GM23338 (cell line): ENCODE data around the gene COBLL1. TPM values are rescaled to one million over a fixed set of nuclear protein-coding genes. Genes with fewer than 3 reads are reported as not detected.

Experiments used
- ATAC-seq: fragments of 200-7000 bp; cut with Tn5 transposase; 3 replicates; pipeline ENCODE4 v1.9.1; 2020
- DNase-seq: peaks from one replicate; pipeline ENCODE4 v3.0.0-alpha.2; 2015; ENCODE audit warnings: low spot score
- H2AFZ ChIP-seq: fragments of 200-600 bp; sonication (generic); 2 replicates; pipeline ENCODE4 v1.8.0; 2016; ENCODE audit warnings: antibody characterized with exemption, mild to moderate bottlenecking, moderate library complexity
- H3F3A ChIP-seq: fragments of 200-600 bp; sonication (generic); replicated peaks from 2 replicates; pipeline ENCODE4 v1.8.0; 2017; ENCODE audit warnings: antibody characterized with exemption, mixed run types, low read depth
- H3K27ac ChIP-seq: fragments of 200-600 bp; sonication (generic); 2 replicates; pipeline ENCODE4 v1.6.1; 2016; ENCODE audit warnings: low read depth
- H3K27me3 ChIP-seq: fragments of 200-600 bp; sonication (generic); 2 replicates; pipeline ENCODE4 v1.8.0; 2016; ENCODE audit warnings: mild to moderate bottlenecking, mixed run types, moderate library complexity; ENCODE audit not compliant: insufficient read depth
- H3K36me3 ChIP-seq: fragments of 200-600 bp; sonication (generic); 2 replicates; pipeline ENCODE4 v1.8.0; 2016; ENCODE audit warnings: mild to moderate bottlenecking; ENCODE audit not compliant: insufficient read depth
- H3K4me1 ChIP-seq: fragments of 200-600 bp; sonication (generic); 2 replicates; pipeline ENCODE4 v1.8.0; 2016; ENCODE audit warnings: mild to moderate bottlenecking, moderate library complexity; ENCODE audit not compliant: insufficient read depth
- H3K4me2 ChIP-seq: fragments of 200-600 bp; sonication (generic); 2 replicates; pipeline ENCODE4 v1.7.1; 2017; ENCODE audit warnings: mixed run types
- H3K4me3 ChIP-seq: fragments of 200-600 bp; sonication (generic); 2 replicates; pipeline ENCODE4 v1.6.1; 2016; ENCODE audit warnings: mixed run types
- H3K79me2 ChIP-seq: fragments of 200-600 bp; sonication (generic); replicated peaks from 2 replicates; pipeline ENCODE4 v1.8.0; 2017; ENCODE audit warnings: mild to moderate bottlenecking; ENCODE audit not compliant: insufficient read depth
- H3K9me2 ChIP-seq: fragments of 200-600 bp; sonication (generic); 2 replicates; pipeline ENCODE4 v1.8.0; 2017; ENCODE audit not compliant: insufficient read depth
- H4K20me1 ChIP-seq: fragments of 200-600 bp; sonication (generic); replicated peaks from 2 replicates; pipeline ENCODE4 v1.8.0; 2017; ENCODE audit warnings: mild to moderate bottlenecking; ENCODE audit not compliant: insufficient read depth
- H3K27ac Mint-ChIP-seq: 2 replicates; pipeline ENCODE4 v1.8.0; 2020; ENCODE audit warnings: inconsistent platforms, mild to moderate bottlenecking, moderate library complexity, mixed read lengths
- H3K27me3 Mint-ChIP-seq: 3 replicates; pipeline ENCODE4 v1.8.0; 2022; ENCODE audit warnings: low read depth, mild to moderate bottlenecking, moderate library complexity, mixed read lengths, inconsistent platforms; ENCODE audit not compliant: insufficient read depth, poor library complexity
- H3K36me3 Mint-ChIP-seq: 3 replicates; pipeline ENCODE4 v1.8.0; 2021; ENCODE audit warnings: low read depth, mild to moderate bottlenecking, inconsistent platforms, moderate library complexity, mixed read lengths
- H3K4me1 Mint-ChIP-seq: 3 replicates; pipeline ENCODE4 v1.8.0; 2020; ENCODE audit warnings: mild to moderate bottlenecking, inconsistent platforms, mixed read lengths
- H3K4me3 Mint-ChIP-seq: 3 replicates; pipeline ENCODE4 v1.8.0; 2021; ENCODE audit warnings: moderate library complexity, mild to moderate bottlenecking, inconsistent platforms, mixed read lengths
- H3K9me3 Mint-ChIP-seq: 3 replicates; pipeline ENCODE4 v1.8.0; 2020; ENCODE audit warnings: moderate library complexity, mild to moderate bottlenecking, inconsistent platforms, mixed read lengths
- CREB1 ChIP-seq: fragments of 250-450 bp; sonication (Bioruptor Pico); IDR thresholded peaks from 2 replicates; pipeline ENCODE4 v1.5.0; 2020; ENCODE audit warnings: low read depth, mild to moderate bottlenecking, moderate library complexity
- EZH2 ChIP-seq: fragments of 200-600 bp; sonication (generic); IDR thresholded peaks from one replicate; pipeline ENCODE4 v1.8.0; 2017; ENCODE audit warnings: antibody characterized with exemption, mild to moderate bottlenecking, low read depth; ENCODE audit not compliant: unreplicated experiment
- EZH2phosphoT487 ChIP-seq: fragments of 200-600 bp; sonication (generic); IDR thresholded peaks from one replicate; pipeline ENCODE4 v1.8.1; 2018; ENCODE audit warnings: antibody characterized with exemption; ENCODE audit not compliant: unreplicated experiment
- JUNB ChIP-seq: IDR thresholded peaks from one replicate; pipeline ENCODE4 v1.6.1; 2016; ENCODE audit warnings: antibody characterized with exemption; ENCODE audit not compliant: unreplicated experiment
- POLR2AphosphoS5 ChIP-seq: IDR thresholded peaks from 2 replicates; pipeline ENCODE4 v1.6.1; 2016; ENCODE audit warnings: antibody characterized with exemption, low read depth
- polyA plus RNA-seq: library from polyadenylated mRNA; unstranded; fragments of >200 nt; fragmentation: Nextera tagmentation; extraction: Ambion mirVana; gene quantifications from 2 replicates; pipeline ENCODE4 v1.2.1, GENCODE V29; 2016
- total RNA-seq: library from RNA; depleted of rRNA; stranded (reverse); fragments of >200 nt; shearing (Covaris generic); gene quantifications from 2 replicates; pipeline ENCODE4 v1.2.3, GENCODE V29; 2014
- TF ChIP-seq, protein P1 (sequence below): IDR thresholded peaks from one replicate; pipeline ENCODE4 v1.6.1; 2018; ENCODE audit warnings: antibody characterized with exemption; ENCODE audit not compliant: unreplicated experiment
- TF ChIP-seq, protein P2 (sequence below), 2 experiments: fragments of 200-600 bp in 1 of 2; sonication (generic) in 1 of 2; conservative IDR thresholded peaks; 2 replicates each; pipeline versions ENCODE4 v1.5.1 to v1.6.1; 2016 to 2017; ENCODE audit warnings: antibody characterized with exemption in 2 of 2, low read depth in 2 of 2, mild to moderate bottlenecking in 2 of 2, moderate library complexity in 1 of 2
- TF ChIP-seq, protein P3 (sequence below): fragments of 250-450 bp; sonication (Bioruptor Pico); IDR thresholded peaks from 2 replicates; pipeline ENCODE4 v1.5.0; 2020; ENCODE audit warnings: mild to moderate bottlenecking, moderate library complexity
- TF ChIP-seq, protein P4 (sequence below): IDR thresholded peaks from 2 replicates; pipeline ENCODE4 v1.6.1; 2016; ENCODE audit warnings: antibody characterized with exemption

COBLL1 gene
- total and polyA plus RNA-seq, 2 experiments from 2014 or later = 2.9 to 7.4 TPM

DNA sequence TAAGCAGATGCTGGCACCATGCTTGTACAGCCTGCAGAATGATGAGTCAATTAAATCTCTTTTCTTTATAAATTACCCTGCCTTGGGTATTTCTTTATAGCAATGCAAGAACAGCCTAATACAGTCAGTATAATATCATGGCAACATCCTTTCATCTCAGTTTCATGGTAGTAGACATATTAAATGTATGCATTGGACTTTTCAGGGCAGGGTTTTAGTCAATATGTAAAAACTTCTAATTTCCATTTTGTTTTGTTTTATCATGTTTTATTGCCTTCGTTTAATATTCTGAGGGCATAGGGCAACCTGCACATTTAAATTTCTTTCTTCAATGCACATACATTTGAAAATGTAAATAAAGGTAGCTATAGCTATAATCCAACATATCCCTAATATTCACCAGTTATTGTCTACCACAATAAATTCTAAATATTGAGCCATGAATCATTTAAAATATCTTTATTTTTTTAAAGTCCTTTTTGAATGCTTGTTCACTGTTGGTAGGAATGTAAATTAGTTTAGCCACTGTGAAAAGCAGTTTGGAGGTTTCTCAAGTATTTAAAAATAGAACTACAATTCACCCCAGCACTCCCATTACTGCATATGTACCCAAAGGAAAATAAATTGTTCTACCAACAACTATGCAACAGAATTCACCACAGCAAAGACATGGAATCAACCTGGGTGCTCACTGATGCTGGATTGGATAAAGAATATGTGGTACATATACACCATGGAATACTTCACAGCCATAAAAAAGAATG lies 178.6 kb downstream of the COBLL1 start (continued):
- TF ChIP-seq, protein P1, sequence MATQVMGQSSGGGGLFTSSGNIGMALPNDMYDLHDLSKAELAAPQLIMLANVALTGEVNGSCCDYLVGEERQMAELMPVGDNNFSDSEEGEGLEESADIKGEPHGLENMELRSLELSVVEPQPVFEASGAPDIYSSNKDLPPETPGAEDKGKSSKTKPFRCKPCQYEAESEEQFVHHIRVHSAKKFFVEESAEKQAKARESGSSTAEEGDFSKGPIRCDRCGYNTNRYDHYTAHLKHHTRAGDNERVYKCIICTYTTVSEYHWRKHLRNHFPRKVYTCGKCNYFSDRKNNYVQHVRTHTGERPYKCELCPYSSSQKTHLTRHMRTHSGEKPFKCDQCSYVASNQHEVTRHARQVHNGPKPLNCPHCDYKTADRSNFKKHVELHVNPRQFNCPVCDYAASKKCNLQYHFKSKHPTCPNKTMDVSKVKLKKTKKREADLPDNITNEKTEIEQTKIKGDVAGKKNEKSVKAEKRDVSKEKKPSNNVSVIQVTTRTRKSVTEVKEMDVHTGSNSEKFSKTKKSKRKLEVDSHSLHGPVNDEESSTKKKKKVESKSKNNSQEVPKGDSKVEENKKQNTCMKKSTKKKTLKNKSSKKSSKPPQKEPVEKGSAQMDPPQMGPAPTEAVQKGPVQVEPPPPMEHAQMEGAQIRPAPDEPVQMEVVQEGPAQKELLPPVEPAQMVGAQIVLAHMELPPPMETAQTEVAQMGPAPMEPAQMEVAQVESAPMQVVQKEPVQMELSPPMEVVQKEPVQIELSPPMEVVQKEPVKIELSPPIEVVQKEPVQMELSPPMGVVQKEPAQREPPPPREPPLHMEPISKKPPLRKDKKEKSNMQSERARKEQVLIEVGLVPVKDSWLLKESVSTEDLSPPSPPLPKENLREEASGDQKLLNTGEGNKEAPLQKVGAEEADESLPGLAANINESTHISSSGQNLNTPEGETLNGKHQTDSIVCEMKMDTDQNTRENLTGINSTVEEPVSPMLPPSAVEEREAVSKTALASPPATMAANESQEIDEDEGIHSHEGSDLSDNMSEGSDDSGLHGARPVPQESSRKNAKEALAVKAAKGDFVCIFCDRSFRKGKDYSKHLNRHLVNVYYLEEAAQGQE = no peak
- TF ChIP-seq EZH2phosphoT487 (no peak), JUNB (no peak), POLR2AphosphoS5 (no peak)
- TF ChIP-seq, protein P2, sequence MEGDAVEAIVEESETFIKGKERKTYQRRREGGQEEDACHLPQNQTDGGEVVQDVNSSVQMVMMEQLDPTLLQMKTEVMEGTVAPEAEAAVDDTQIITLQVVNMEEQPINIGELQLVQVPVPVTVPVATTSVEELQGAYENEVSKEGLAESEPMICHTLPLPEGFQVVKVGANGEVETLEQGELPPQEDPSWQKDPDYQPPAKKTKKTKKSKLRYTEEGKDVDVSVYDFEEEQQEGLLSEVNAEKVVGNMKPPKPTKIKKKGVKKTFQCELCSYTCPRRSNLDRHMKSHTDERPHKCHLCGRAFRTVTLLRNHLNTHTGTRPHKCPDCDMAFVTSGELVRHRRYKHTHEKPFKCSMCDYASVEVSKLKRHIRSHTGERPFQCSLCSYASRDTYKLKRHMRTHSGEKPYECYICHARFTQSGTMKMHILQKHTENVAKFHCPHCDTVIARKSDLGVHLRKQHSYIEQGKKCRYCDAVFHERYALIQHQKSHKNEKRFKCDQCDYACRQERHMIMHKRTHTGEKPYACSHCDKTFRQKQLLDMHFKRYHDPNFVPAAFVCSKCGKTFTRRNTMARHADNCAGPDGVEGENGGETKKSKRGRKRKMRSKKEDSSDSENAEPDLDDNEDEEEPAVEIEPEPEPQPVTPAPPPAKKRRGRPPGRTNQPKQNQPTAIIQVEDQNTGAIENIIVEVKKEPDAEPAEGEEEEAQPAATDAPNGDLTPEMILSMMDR (conservative IDR thresholded peaks at IDR 0.05; ENCODE audit: low read depth in 2 of 2) = no peak

DNA sequence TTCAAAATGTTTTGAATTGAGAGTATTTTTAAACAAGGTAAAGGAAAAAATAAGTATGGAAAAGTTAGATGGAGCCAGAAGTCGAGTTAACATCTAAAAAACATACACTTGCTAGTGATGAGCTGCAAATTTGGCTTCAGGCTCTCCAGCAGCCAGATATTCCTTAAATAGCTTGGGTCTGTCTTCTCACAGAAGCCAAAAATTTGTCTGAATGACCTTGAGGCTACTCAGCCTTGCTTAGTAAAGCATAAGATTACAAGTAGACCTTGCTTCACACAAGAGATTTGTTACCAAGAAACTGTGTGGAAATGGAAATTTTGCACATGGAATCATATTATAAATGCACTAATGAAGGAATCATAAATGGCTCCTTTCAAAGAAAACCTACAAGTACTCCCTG lies 179.6 kb downstream of the COBLL1 start:
- no peaks in the 10 kb centered on the region for H4K20me1 ChIP-seq
- no peak overlapping the region for H3K4me3 ChIP-seq
- no peak overlapping the region for H2AFZ ChIP-seq
- TF ChIP-seq POLR2AphosphoS5 (no peak), EZH2phosphoT487 (no peak), JUNB (no peak), CREB1 (CRISPR knock-in tag) (no peak), EZH2 (no peak)
- TF ChIP-seq, protein P3, sequence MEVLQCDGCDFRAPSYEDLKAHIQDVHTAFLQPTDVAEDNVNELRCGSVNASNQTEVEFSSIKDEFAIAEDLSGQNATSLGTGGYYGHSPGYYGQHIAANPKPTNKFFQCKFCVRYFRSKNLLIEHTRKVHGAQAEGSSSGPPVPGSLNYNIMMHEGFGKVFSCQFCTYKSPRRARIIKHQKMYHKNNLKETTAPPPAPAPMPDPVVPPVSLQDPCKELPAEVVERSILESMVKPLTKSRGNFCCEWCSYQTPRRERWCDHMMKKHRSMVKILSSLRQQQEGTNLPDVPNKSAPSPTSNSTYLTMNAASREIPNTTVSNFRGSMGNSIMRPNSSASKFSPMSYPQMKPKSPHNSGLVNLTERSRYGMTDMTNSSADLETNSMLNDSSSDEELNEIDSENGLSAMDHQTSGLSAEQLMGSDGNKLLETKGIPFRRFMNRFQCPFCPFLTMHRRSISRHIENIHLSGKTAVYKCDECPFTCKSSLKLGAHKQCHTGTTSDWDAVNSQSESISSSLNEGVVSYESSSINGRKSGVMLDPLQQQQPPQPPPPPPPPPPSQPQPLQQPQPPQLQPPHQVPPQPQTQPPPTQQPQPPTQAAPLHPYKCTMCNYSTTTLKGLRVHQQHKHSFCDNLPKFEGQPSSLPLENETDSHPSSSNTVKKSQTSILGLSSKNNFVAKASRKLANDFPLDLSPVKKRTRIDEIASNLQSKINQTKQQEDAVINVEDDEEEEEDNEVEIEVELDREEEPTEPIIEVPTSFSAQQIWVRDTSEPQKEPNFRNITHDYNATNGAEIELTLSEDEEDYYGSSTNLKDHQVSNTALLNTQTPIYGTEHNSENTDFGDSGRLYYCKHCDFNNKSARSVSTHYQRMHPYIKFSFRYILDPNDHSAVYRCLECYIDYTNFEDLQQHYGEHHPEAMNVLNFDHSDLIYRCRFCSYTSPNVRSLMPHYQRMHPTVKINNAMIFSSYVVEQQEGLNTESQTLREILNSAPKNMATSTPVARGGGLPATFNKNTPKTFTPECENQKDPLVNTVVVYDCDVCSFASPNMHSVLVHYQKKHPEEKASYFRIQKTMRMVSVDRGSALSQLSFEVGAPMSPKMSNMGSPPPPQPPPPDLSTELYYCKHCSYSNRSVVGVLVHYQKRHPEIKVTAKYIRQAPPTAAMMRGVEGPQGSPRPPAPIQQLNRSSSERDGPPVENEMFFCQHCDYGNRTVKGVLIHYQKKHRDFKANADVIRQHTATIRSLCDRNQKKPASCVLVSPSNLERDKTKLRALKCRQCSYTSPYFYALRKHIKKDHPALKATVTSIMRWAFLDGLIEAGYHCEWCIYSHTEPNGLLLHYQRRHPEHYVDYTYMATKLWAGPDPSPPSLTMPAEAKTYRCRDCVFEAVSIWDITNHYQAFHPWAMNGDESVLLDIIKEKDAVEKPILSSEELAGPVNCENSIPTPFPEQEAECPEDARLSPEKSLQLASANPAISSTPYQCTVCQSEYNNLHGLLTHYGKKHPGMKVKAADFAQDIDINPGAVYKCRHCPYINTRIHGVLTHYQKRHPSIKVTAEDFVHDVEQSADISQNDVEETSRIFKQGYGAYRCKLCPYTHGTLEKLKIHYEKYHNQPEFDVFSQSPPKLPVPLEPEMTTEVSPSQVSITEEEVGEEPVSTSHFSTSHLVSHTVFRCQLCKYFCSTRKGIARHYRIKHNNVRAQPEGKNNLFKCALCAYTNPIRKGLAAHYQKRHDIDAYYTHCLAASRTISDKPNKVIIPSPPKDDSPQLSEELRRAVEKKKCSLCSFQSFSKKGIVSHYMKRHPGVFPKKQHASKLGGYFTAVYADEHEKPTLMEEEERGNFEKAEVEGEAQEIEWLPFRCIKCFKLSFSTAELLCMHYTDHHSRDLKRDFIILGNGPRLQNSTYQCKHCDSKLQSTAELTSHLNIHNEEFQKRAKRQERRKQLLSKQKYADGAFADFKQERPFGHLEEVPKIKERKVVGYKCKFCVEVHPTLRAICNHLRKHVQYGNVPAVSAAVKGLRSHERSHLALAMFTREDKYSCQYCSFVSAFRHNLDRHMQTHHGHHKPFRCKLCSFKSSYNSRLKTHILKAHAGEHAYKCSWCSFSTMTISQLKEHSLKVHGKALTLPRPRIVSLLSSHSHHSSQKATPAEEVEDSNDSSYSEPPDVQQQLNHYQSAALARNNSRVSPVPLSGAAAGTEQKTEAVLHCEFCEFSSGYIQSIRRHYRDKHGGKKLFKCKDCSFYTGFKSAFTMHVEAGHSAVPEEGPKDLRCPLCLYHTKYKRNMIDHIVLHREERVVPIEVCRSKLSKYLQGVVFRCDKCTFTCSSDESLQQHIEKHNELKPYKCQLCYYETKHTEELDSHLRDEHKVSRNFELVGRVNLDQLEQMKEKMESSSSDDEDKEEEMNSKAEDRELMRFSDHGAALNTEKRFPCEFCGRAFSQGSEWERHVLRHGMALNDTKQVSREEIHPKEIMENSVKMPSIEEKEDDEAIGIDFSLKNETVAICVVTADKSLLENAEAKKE (CRISPR knock-in tag) = no peak
- TF ChIP-seq, protein P4, sequence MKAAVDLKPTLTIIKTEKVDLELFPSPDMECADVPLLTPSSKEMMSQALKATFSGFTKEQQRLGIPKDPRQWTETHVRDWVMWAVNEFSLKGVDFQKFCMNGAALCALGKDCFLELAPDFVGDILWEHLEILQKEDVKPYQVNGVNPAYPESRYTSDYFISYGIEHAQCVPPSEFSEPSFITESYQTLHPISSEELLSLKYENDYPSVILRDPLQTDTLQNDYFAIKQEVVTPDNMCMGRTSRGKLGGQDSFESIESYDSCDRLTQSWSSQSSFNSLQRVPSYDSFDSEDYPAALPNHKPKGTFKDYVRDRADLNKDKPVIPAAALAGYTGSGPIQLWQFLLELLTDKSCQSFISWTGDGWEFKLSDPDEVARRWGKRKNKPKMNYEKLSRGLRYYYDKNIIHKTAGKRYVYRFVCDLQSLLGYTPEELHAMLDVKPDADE = no peak
- Mint-ChIP-seq H3K4me3 (no peak overlapping the region), H3K27me3 (no peaks in the 10 kb centered on the region), H3K27ac (no peak overlapping the region), H3K36me3 (peaks cover 6% of the 10 kb centered on the region; the same call in 1 of the 3 replicates), H3K4me1 (peaks cover 4% of the 10 kb centered on the region), H3K9me3 (0 out of 3 replicates have a peak, but pooled peaks cover 3% of the 10 kb centered on the region)
- peaks cover 11% of the 10 kb centered on the region for H3K4me1 ChIP-seq
- no peak overlapping the region for H3K4me2 ChIP-seq
- H3K36me3 ChIP-seq = no peaks in the 10 kb centered on the region
- no peak for DNase-seq
- no peak overlapping the region for H3K27ac ChIP-seq
- no peaks in the 10 kb centered on the region for H3K79me2 ChIP-seq
- H3K9me2 ChIP-seq = no peaks in the 10 kb centered on the region
- H3K27me3 ChIP-seq = no peaks in the 10 kb centered on the region
- no peaks in the 10 kb centered on the region for H3F3A ChIP-seq
- no peak for ATAC-seq
